H9 (cell line): ENCODE data around the gene GUK1. TPM values are rescaled to one million over a fixed set of nuclear protein-coding genes. Genes with fewer than 3 reads are reported as not detected.

ENCODE experiments used
- DNase-seq: peaks from one replicate; pipeline ENCODE4 v3.0.0-alpha.2; 2017
- H2AFZ ChIP-seq: one replicate; pipeline ENCODE4 v1.6.1; 2013; ENCODE audit warnings: mild to moderate bottlenecking, low read length, control low read depth, moderate library complexity
- H2AK5ac ChIP-seq: 2 replicates; pipeline ENCODE4 v1.6.1; 2013; ENCODE audit warnings: low read length, control low read depth, mixed read lengths; ENCODE audit not compliant: insufficient read length
- H2BK120ac ChIP-seq: one replicate; pipeline ENCODE4 v1.6.1; 2013; ENCODE audit warnings: low read depth, mild to moderate bottlenecking, low read length, control low read depth, inconsistent platforms; ENCODE audit not compliant: poor library complexity, severe bottlenecking
- H2BK12ac ChIP-seq: 2 replicates; pipeline ENCODE4 v1.6.1; 2013; ENCODE audit warnings: low read length, control low read depth, mixed read lengths, low read depth; ENCODE audit not compliant: insufficient read length
- H2BK15ac ChIP-seq: 2 replicates; pipeline ENCODE4 v1.6.1; 2013; ENCODE audit warnings: low read depth, low read length, control low read depth
- H2BK20ac ChIP-seq: one replicate; pipeline ENCODE4 v1.6.1; 2013; ENCODE audit warnings: low read depth, mild to moderate bottlenecking, low read length, control low read depth, inconsistent platforms; ENCODE audit not compliant: poor library complexity, severe bottlenecking
- H2BK5ac ChIP-seq: 2 replicates; pipeline ENCODE4 v1.6.1; 2013; ENCODE audit warnings: low read length, control low read depth, mixed read lengths; ENCODE audit not compliant: insufficient read length
- H3K14ac ChIP-seq: 2 replicates; pipeline ENCODE4 v1.6.1; 2013; ENCODE audit warnings: low read length, control low read depth; ENCODE audit not compliant: insufficient read depth
- H3K18ac ChIP-seq: 2 replicates; pipeline ENCODE4 v1.6.1; 2013; ENCODE audit warnings: low read depth, mild to moderate bottlenecking, mixed read lengths, low read length, control low read depth; ENCODE audit not compliant: insufficient read length
- H3K23ac ChIP-seq: 2 replicates; pipeline ENCODE4 v1.6.1; 2013; ENCODE audit warnings: low read length, control low read depth, mixed read lengths, low read depth; ENCODE audit not compliant: insufficient read length
- H3K23me2 ChIP-seq: 2 replicates; pipeline ENCODE4 v1.6.1; 2013; ENCODE audit warnings: low read depth, mild to moderate bottlenecking, mixed read lengths, low read length, control low read depth; ENCODE audit not compliant: insufficient read length, poor library complexity, severe bottlenecking
- H3K27ac ChIP-seq: 2 replicates; pipeline ENCODE4 v1.5.1; 2013; ENCODE audit warnings: low read length, control low read depth, mixed read lengths, low read depth; ENCODE audit not compliant: insufficient read length
- H3K27me3 ChIP-seq: 2 replicates; pipeline ENCODE4 v1.6.1; 2013; ENCODE audit warnings: low read length, control low read depth, inconsistent platforms; ENCODE audit not compliant: insufficient read depth
- H3K4ac ChIP-seq: 2 replicates; pipeline ENCODE4 v1.6.1; 2013; ENCODE audit warnings: low read depth, mild to moderate bottlenecking, control low read depth, inconsistent platforms, low read length, moderate library complexity
- H3K4me1 ChIP-seq: 2 replicates; pipeline ENCODE4 v1.6.1; 2013; ENCODE audit warnings: low read length, control low read depth, inconsistent platforms; ENCODE audit not compliant: insufficient read depth
- H3K4me2 ChIP-seq: 2 replicates; pipeline ENCODE4 v1.6.1; 2013; ENCODE audit warnings: low read length, control low read depth, mixed read lengths; ENCODE audit not compliant: insufficient read length, insufficient read depth
- H3K56ac ChIP-seq: 2 replicates; pipeline ENCODE4 v1.6.1; 2013; ENCODE audit warnings: low read depth, mild to moderate bottlenecking, mixed read lengths, low read length, control low read depth; ENCODE audit not compliant: insufficient read length
- H3K79me1 ChIP-seq: 2 replicates; pipeline ENCODE4 v1.6.1; 2013; ENCODE audit warnings: low read depth, mild to moderate bottlenecking, moderate library complexity, low read length, control low read depth, inconsistent platforms; ENCODE audit not compliant: insufficient read depth, poor library complexity, severe bottlenecking
- H3K79me2 ChIP-seq: 2 replicates; pipeline ENCODE4 v1.6.1; 2013; ENCODE audit warnings: low read length, control low read depth, inconsistent platforms; ENCODE audit not compliant: insufficient read depth
- H3K9ac ChIP-seq: 2 replicates; pipeline ENCODE4 v1.6.1; 2013; ENCODE audit warnings: low read length, control low read depth, mixed read lengths; ENCODE audit not compliant: insufficient read length; ENCODE audit errors: extremely low read depth
- H3K9me3 ChIP-seq: one replicate; pipeline ENCODE4 v1.6.1; 2013; ENCODE audit warnings: low read depth, low read length, inconsistent platforms; ENCODE audit not compliant: control insufficient read depth
- H3T11ph ChIP-seq: one replicate; pipeline ENCODE4 v1.6.1; 2013; ENCODE audit warnings: mild to moderate bottlenecking, low read length, control low read depth, inconsistent platforms
- H4K20me1 ChIP-seq: one replicate; pipeline ENCODE4 v1.6.1; 2013; ENCODE audit not compliant: control insufficient read depth, insufficient read length, insufficient read depth
- H4K5ac ChIP-seq: 2 replicates; pipeline ENCODE4 v1.6.1; 2013; ENCODE audit warnings: low read depth, mild to moderate bottlenecking, mixed read lengths, low read length, control low read depth; ENCODE audit not compliant: insufficient read length
- H4K8ac ChIP-seq: replicated peaks from 2 replicates; pipeline ENCODE4 v1.6.1; 2013; ENCODE audit warnings: low read length, control low read depth, mixed read lengths, low read depth; ENCODE audit not compliant: insufficient read length
- H4K91ac ChIP-seq: 2 replicates; pipeline ENCODE4 v1.6.1; 2013; ENCODE audit warnings: low read depth, mild to moderate bottlenecking, moderate library complexity, mixed read lengths, low read length, control low read depth; ENCODE audit not compliant: insufficient read length
- H3K27ac Mint-ChIP-seq, 3 experiments: 2 replicates in 2 of 3; 3 replicates in 1 of 3; pipeline ENCODE4 v1.8.0; 2020 to 2021; ENCODE audit warnings: mixed read lengths in 3 of 3, mild to moderate bottlenecking in 1 of 3, moderate library complexity in 1 of 3
- H3K27me3 Mint-ChIP-seq: 2 replicates; pipeline ENCODE4 v1.8.0; 2021; ENCODE audit warnings: low read depth, mild to moderate bottlenecking, moderate library complexity, mixed read lengths
- H3K36me3 Mint-ChIP-seq, 3 experiments: 2 replicates in 2 of 3; 3 replicates in 1 of 3; pipeline ENCODE4 v1.8.0; 2020 to 2021; ENCODE audit warnings: low read depth in 3 of 3, mixed read lengths in 3 of 3; ENCODE audit not compliant: insufficient read depth in 1 of 3
- H3K4me1 Mint-ChIP-seq, 2 experiments: 2 replicates each; pipeline ENCODE4 v1.8.0; 2020; ENCODE audit warnings: mixed read lengths in 2 of 2
- H3K4me3 Mint-ChIP-seq, 2 experiments: 2 replicates in 1 of 2; 3 replicates in 1 of 2; pipeline ENCODE4 v1.8.0; 2020 to 2021; ENCODE audit warnings: mild to moderate bottlenecking in 2 of 2, mixed read lengths in 2 of 2, moderate library complexity in 1 of 2
- H3K9me3 Mint-ChIP-seq, 2 experiments: 2 replicates in 1 of 2; 3 replicates in 1 of 2; pipeline ENCODE4 v1.8.0; 2020; ENCODE audit warnings: mild to moderate bottlenecking in 2 of 2, mixed read lengths in 2 of 2, moderate library complexity in 1 of 2
- CTCF ChIP-seq: fragments of 200-600 bp; sonication (generic); conservative IDR thresholded peaks from 3 replicates; pipeline ENCODE4 v1.8.0; 2021; ENCODE audit warnings: antibody characterized with exemption, mild to moderate bottlenecking
- WGBS: extraction: QIAGEN DNeasy Blood & Tissue Kit; methylation state at CpG from one replicate; pipeline ENCODE4 v1.1.7; 2013; ENCODE audit warnings: missing lambda C conversion rate, low lambda C conversion rate, mixed read lengths; ENCODE audit not compliant: insufficient read length; ENCODE audit errors: extremely low coverage; 5-methylcytosine and 5-hydroxymethylcytosine counted together
- total RNA-seq: library from RNA; stranded (reverse); gene quantifications from 2 replicates; pipeline ENCODE4 v1.2.1, GENCODE V29; 2021

The GUK1 gene
- total RNA-seq, 1 experiment from 2014 or later, result 88.2 TPM

GRCh38 chr1:228144993-228145343 lies 4.9 kb downstream of the GUK1 start:
- H3T11ph ChIP-seq, result no peak overlapping the region
- no peak overlapping the region for H2BK12ac ChIP-seq
- no peak overlapping the region for H3K4ac ChIP-seq
- H3K14ac ChIP-seq, result no peak overlapping the region
- H3K18ac ChIP-seq, result no peak overlapping the region
- H3K4me3 Mint-ChIP-seq, result no peak overlapping the region
- H4K20me1 ChIP-seq, result peaks cover 2% of the 10 kb centered on the region
- no peak for DNase-seq
- H3K4me1 Mint-ChIP-seq, result peaks cover 4 to 19% of the 10 kb centered on the region in 2 experiments
- H3K9ac ChIP-seq, result no peak overlapping the region
- no peaks in the 10 kb centered on the region for H3K9me3 Mint-ChIP-seq
- H3K27ac ChIP-seq, result no peak overlapping the region
- no peaks in the 10 kb centered on the region for H3K27me3 Mint-ChIP-seq
- H3K27ac Mint-ChIP-seq, result no peak overlapping the region
- no peaks in the 10 kb centered on the region for H3K9me3 ChIP-seq
- no peak overlapping the region for H3K56ac ChIP-seq
- no peaks in the 10 kb centered on the region; a peak in 1 of 7 replicates for H3K36me3 Mint-ChIP-seq
- no peak overlapping the region for H2AFZ ChIP-seq
- H3K23ac ChIP-seq, result no peak overlapping the region
- H3K4me1 ChIP-seq, result no peaks in the 10 kb centered on the region
- peaks cover 8% of the 10 kb centered on the region for H3K79me1 ChIP-seq
- H2BK5ac ChIP-seq, result no peak overlapping the region
- TF ChIP-seq CTCF, result no peak
- H3K79me2 ChIP-seq, result peaks cover 15% of the 10 kb centered on the region; the same call in 1 of the 2 replicates
- H4K8ac ChIP-seq, result no peak overlapping the region
- no peak overlapping the region for H4K5ac ChIP-seq
- no CpG with 5 or more reads among the region's 8 CpGs for WGBS
- no peak overlapping the region for H4K91ac ChIP-seq
- no peak overlapping the region for H3K4me2 ChIP-seq
- H2AK5ac ChIP-seq, result no peak overlapping the region
- H2BK15ac ChIP-seq, result no peak overlapping the region
- H3K27me3 ChIP-seq, result no peaks in the 10 kb centered on the region
- no peak overlapping the region for H2BK120ac ChIP-seq
- H3K23me2 ChIP-seq, result peaks cover 7% of the 10 kb centered on the region
- no peak overlapping the region for H2BK20ac ChIP-seq
